Lower leg skin (tissue), 3 donors: ENCODE data around the gene CMTR2.

Experiments used
- POLR2A ChIP-seq, 2 donors: fragments of 450-650 bp; IDR thresholded peaks; one replicate each; pipeline ENCODE4 v1.6.1; 2016 to 2017; ENCODE audit warnings: antibody characterized with exemption in 2 of 2, mild to moderate bottlenecking in 1 of 2, moderate library complexity in 1 of 2
- TF ChIP-seq, protein P1 (sequence below), 3 donors: fragments of 450-650 bp; IDR thresholded peaks; one replicate each; pipeline ENCODE4 v1.5.1; 2016; ENCODE audit warnings: antibody characterized with exemption in 3 of 3, mild to moderate bottlenecking in 3 of 3, moderate library complexity in 2 of 3

GRCh38 chr16:71303938-71304337, 14.7 kb upstream of the CMTR2 start:
- TF ChIP-seq, protein P1, sequence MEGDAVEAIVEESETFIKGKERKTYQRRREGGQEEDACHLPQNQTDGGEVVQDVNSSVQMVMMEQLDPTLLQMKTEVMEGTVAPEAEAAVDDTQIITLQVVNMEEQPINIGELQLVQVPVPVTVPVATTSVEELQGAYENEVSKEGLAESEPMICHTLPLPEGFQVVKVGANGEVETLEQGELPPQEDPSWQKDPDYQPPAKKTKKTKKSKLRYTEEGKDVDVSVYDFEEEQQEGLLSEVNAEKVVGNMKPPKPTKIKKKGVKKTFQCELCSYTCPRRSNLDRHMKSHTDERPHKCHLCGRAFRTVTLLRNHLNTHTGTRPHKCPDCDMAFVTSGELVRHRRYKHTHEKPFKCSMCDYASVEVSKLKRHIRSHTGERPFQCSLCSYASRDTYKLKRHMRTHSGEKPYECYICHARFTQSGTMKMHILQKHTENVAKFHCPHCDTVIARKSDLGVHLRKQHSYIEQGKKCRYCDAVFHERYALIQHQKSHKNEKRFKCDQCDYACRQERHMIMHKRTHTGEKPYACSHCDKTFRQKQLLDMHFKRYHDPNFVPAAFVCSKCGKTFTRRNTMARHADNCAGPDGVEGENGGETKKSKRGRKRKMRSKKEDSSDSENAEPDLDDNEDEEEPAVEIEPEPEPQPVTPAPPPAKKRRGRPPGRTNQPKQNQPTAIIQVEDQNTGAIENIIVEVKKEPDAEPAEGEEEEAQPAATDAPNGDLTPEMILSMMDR (IDR thresholded peaks at IDR 0.05), result no peak
- no peak for TF ChIP-seq POLR2A (IDR thresholded peaks at IDR 0.05)
